Measurements from ENCODE around the gene DAP. TPM values are rescaled to one million over a fixed set of nuclear protein-coding genes. Genes with fewer than 3 reads are reported as not detected.

DAP gene
- total and polyA plus RNA-seq, 8 donors = 68.3 to 183 (median 132) TPM

- intact Hi-C loops (cut with DNase I) = loop anchor here in 2 of 3 donors (10.0 kb wide), 1 partner anchor 159 kb away; no protein-coding TSS in a partner anchor
- WGBS, 2 donors = 74 to 82% methylated on average over 7 of the region's 7 CpGs
- peaks cover 10 to 30% (median 30%) of the 10 kb centered on the region in 3 donors for H3K4me1 ChIP-seq
- TF ChIP-seq CTCF (IDR thresholded peaks at IDR 0.05) = no peak
- H3K27ac ChIP-seq = peak overlapping the region in 2 of 4 donors; percentile 15 to 25
- FAIRE-seq (no peak), DNase-seq (no peak), ATAC-seq (peak in 2 of 4 donors; percentile 1 to 12)
- H3K27me3 ChIP-seq = no peaks in the 10 kb centered on the region
- H3K4me3 ChIP-seq = no peak overlapping the region
- H3K9me3 ChIP-seq = no peaks in the 10 kb centered on the region
- H3K36me3 ChIP-seq = no peaks in the 10 kb centered on the region
Observed at GRCh38 chr5:10695759-10696543, 65.1 kb downstream of the DAP start.

GRCh38 chr5:10695055-10695649 is 65.9 kb downstream of the DAP start:
- Histone ChIP-seq H3K27ac (peak overlapping the region in 2 of 4 donors; percentile 15 to 25), H3K36me3 (no peaks in the 10 kb centered on the region), H3K4me1 (peaks cover 3 to 22% (median 22%) of the 10 kb centered on the region in 3 donors), H3K9me3 (no peaks in the 10 kb centered on the region), H3K27me3 (no peaks in the 10 kb centered on the region), H3K4me3 (no peak overlapping the region)
- peak; percentile 20 to 78 (median 70) for TF ChIP-seq CTCF (IDR thresholded peaks at IDR 0.05)
- 2 to 3% methylated on average over 14 of the region's 14 CpGs for WGBS, 2 donors
- DNase-seq = peak; percentile 76 to 91 (median 81)
- intact Hi-C loops (cut with DNase I) = loop anchor here in 2 of 3 donors (10.0 kb wide), 1 partner anchor 160 kb away; no protein-coding TSS in a partner anchor
- FAIRE-seq = no peak
- ATAC-seq = peak; percentile 86 to 97 (median 94)

- Histone ChIP-seq H3K4me1 (peaks cover 0 to 9% (median 0%) of the 10 kb centered on the region in 3 donors), H3K9me3 (no peaks in the 10 kb centered on the region), H3K27me3 (no peaks in the 10 kb centered on the region), H3K4me3 (no peak overlapping the region), H3K36me3 (no peaks in the 10 kb centered on the region), H3K27ac (no peak overlapping the region)
- intact Hi-C loops (cut with DNase I) = loop anchor here in 2 of 3 donors (10.0 kb wide), 1 partner anchor 163 kb away; no protein-coding TSS in a partner anchor
- WGBS, 2 donors = 78 to 82% methylated on average over 16 of the region's 16 CpGs
- FAIRE-seq (no peak), ATAC-seq (no peak), DNase-seq (no peak)
- no peak for TF ChIP-seq CTCF (IDR thresholded peaks at IDR 0.05)
Observed at GRCh38 chr5:10691826-10692785, 68.9 kb downstream of the DAP start.

DNA sequence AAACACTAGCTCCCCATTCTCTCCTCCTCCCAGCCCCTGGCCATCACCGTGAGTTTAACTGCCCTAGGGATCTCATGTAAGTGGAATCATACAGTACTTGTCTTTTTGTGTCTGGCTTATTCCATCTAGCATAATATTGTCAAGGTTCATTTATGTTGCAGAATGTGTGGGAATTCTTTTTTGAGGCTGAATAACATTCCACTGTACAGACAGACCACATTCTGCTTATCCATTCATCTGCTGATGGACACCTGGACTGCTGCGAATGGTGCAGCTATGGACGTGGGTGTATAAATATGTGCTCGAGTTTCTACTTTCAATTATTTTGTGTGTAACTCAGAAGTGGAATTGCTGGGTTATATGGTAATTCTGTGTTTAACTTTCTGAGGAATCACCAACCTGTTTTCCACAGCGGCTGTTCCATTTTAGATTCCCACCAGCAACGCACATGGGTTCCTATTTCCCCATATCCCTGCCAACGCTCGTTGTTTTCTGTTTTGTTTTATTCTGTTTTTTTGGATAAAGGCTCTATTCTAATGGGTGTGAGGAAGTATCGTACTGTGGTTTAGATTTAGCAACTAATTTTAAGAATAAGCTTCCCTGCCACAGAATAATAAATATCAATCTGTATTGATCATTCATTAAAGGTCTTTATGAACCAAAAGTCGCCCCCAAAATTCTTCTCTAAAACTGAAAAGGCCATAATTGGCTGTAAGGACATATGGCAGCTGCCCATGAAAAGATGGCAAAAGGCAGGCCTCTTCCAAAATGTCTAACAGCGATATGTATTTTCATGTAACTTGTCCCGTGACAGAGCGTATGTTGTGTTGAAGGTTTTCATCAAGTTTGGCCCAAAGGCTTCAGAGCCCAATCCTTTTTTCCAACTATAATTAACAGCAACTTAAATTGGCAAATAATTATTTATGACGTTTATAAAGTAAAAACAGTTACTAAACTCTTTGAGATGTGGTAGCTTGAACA is 70.3 kb downstream of the DAP start:
- no peaks in the 10 kb centered on the region for H3K27me3 ChIP-seq
- no peak for ATAC-seq
- no peak for DNase-seq
- WGBS, 2 donors = 83 to 86% methylated on average over 14 of the region's 14 CpGs
- no peak overlapping the region for H3K4me3 ChIP-seq
- intact Hi-C loops (cut with DNase I) = loop anchor here in 2 of 3 donors (10.0 kb wide), 1 partner anchor 164 kb away; no protein-coding TSS in a partner anchor
- no peak overlapping the region for H3K27ac ChIP-seq
- no peak for FAIRE-seq
- no peaks in the 10 kb centered on the region for H3K9me3 ChIP-seq
- H3K4me1 ChIP-seq = peaks cover 0 to 9% (median 0%) of the 10 kb centered on the region in 3 donors
- H3K36me3 ChIP-seq = no peaks in the 10 kb centered on the region
- TF ChIP-seq CTCF (IDR thresholded peaks at IDR 0.05) = no peak

Measured in pancreas (tissue), 10 donors.